Measurements from ENCODE around the gene NF1. TPM values are rescaled to one million over a fixed set of nuclear protein-coding genes. Genes with fewer than 3 reads are reported as not detected.
"Not testable (repeated sequence)": the region's sequence is repeated elsewhere in the genome, so short reads cannot be mapped to it uniquely, and the experiment has no call there.

Gene NF1
- polyA plus RNA-seq, 1 of the 3 experiments (the other 2 are of a cell fraction): 19.6 TPM

GRCh38 chr17:31112001-31112661 is 17.4 kb downstream of the NF1 start:
- Histone ChIP-seq H3K27ac (ENCODE audit: low read depth in 2 of 2, low read length in 1 of 2) (no peak overlapping the region), H3K36me3 (replicated peaks in 1 of 2; ENCODE audit: control insufficient read depth in 1 of 2, insufficient read depth in 2 of 2, low read length in 1 of 2) (peaks cover 0 to 31% of the 10 kb centered on the region in 2 experiments), H4K20me1 (ENCODE audit: insufficient read depth) (peaks cover 56% of the 10 kb centered on the region), H3K4me2 (no peak overlapping the region), H3K79me2 (ENCODE audit: insufficient read depth) (peaks cover 100% of the 10 kb centered on the region), H3K9me3 (no peaks in the 10 kb centered on the region), H3K9ac (no peak overlapping the region), H3K27me3 (ENCODE audit: insufficient read depth) (no peaks in the 10 kb centered on the region), H3K4me3 (ENCODE audit: low read depth in 2 of 2, low read length in 1 of 2) (no peak overlapping the region), H2AFZ (ENCODE audit: low read depth) (no peak overlapping the region), H3K9me2 (no peaks in the 10 kb centered on the region), H3K4me1 (ENCODE audit: control insufficient read depth in 1 of 2, insufficient read depth in 2 of 2, low read depth in 1 of 2, low read length in 1 of 2) (no peaks in the 10 kb centered on the region; a peak in 1 of 4 replicates), H3F3A (replicated peaks; ENCODE audit: insufficient read depth) (no peaks in the 10 kb centered on the region)
- CTCF ChIA-PET: interaction anchor here (0.5 kb wide), 1 partner anchor 94 kb away, joined by 3 read pairs; no protein-coding TSS in a partner anchor
- TF ChIP-seq TCF12 (IDR thresholded peaks at IDR 0.05): no peak
- no peak for TF ChIP-seq FOXJ3 (CRISPR knock-in tag; IDR thresholded peaks at IDR 0.05)
- no peak for DNase-seq
- POLR2A ChIA-PET: no interaction called here
- 96% methylated on average over 1 of the region's 1 CpG for WGBS (ENCODE audit: low lambda C conversion rate)

DNA sequence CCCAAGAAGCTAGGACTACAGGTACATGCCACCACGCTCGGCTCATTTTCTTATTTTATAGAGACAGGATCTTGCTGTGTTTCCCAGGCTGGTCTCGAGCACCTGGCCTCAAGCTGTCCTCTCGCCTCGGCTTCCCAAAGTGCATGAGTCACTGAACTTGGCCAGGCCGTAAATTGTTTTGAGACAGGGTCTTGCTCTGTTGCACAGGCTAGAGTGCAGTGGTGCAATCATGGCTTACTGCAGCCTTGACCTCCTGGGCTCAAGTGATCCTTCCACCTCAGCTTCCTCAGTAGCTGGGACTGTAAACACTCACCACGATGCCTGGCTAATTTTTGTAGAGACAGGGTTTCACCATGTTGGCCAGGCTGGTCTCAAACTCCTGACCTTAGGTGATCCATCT is 18.6 kb downstream of the NF1 start:
- H2AFZ ChIP-seq (ENCODE audit: low read depth); H3F3A ChIP-seq (replicated peaks; ENCODE audit: insufficient read depth); H3K9ac ChIP-seq; DNase-seq; CTCF ChIA-PET; H3K27ac ChIP-seq (ENCODE audit: low read depth in 2 of 2, low read length in 1 of 2); H3K27me3 ChIP-seq (ENCODE audit: insufficient read depth); H3K9me2 ChIP-seq; H3K4me1 ChIP-seq (ENCODE audit: control insufficient read depth in 1 of 2, insufficient read depth in 2 of 2, low read depth in 1 of 2, low read length in 1 of 2); H3K9me3 ChIP-seq; H3K4me3 ChIP-seq (ENCODE audit: low read depth in 2 of 2, low read length in 1 of 2); H3K4me2 ChIP-seq: not testable (repeated sequence)
- peaks cover 100% of the 10 kb centered on the region for H3K79me2 ChIP-seq (ENCODE audit: insufficient read depth)
- POLR2A ChIA-PET: interaction anchor here (0.7 to 0.9 kb wide), 2 partner anchors 17 to 18 kb away, joined by 3 to 4 read pairs; partner anchors contain the start of gene NF1
- 74% methylated on average over 7 of the region's 7 CpGs for WGBS (ENCODE audit: low lambda C conversion rate)
- H4K20me1 ChIP-seq (ENCODE audit: insufficient read depth): peaks cover 50% of the 10 kb centered on the region
- H3K36me3 ChIP-seq (replicated peaks in 1 of 2; ENCODE audit: control insufficient read depth in 1 of 2, insufficient read depth in 2 of 2, low read length in 1 of 2): peaks cover 0 to 30% of the 10 kb centered on the region in 2 experiments
- TF ChIP-seq TCF12 (IDR thresholded peaks at IDR 0.05): peak; percentile 80
- peak; percentile 38; the same call in 1 of the 2 replicates for TF ChIP-seq FOSL2 (IDR thresholded peaks at IDR 0.05; ENCODE audit: borderline replicate concordance, low read depth)
- TF ChIP-seq PBX3 (IDR thresholded peaks at IDR 0.05): peak; percentile 54; the same call in 1 of the 2 replicates
- TF ChIP-seq JUND (IDR thresholded peaks at IDR 0.05): 0 out of 2 replicates have a peak, but pooled peaks have one; percentile 13

GRCh38 chr17:31113939-31114338 is 19.2 kb downstream of the NF1 start:
- H3K79me2 ChIP-seq (ENCODE audit: insufficient read depth): peaks cover 100% of the 10 kb centered on the region
- WGBS (ENCODE audit: low lambda C conversion rate): 96% methylated on average over 4 of the region's 4 CpGs
- POLR2A ChIA-PET: interaction anchor here (0.9 kb wide), 1 partner anchor 19 kb away, joined by 3 read pairs; the partner anchor contains the start of gene NF1
- H3K27me3 ChIP-seq (ENCODE audit: insufficient read depth): no peaks in the 10 kb centered on the region
- CTCF ChIA-PET: interaction anchor here (0.9 kb wide), 1 partner anchor 21 kb away, joined by 3 read pairs; no protein-coding TSS in a partner anchor
- H3K9me3 ChIP-seq: no peaks in the 10 kb centered on the region
- no peak overlapping the region for H3K9ac ChIP-seq
- no peak overlapping the region for H3K4me3 ChIP-seq (ENCODE audit: low read depth in 2 of 2, low read length in 1 of 2)
- peaks cover 0 to 26% of the 10 kb centered on the region in 2 experiments for H3K36me3 ChIP-seq (replicated peaks in 1 of 2; ENCODE audit: control insufficient read depth in 1 of 2, insufficient read depth in 2 of 2, low read length in 1 of 2)
- no peaks in the 10 kb centered on the region for H3F3A ChIP-seq (replicated peaks; ENCODE audit: insufficient read depth)
- H2AFZ ChIP-seq (ENCODE audit: low read depth): no peak overlapping the region
- H3K9me2 ChIP-seq: no peaks in the 10 kb centered on the region
- H4K20me1 ChIP-seq (ENCODE audit: insufficient read depth): peaks cover 50% of the 10 kb centered on the region
- no peaks in the 10 kb centered on the region; a peak in 1 of 4 replicates for H3K4me1 ChIP-seq (ENCODE audit: control insufficient read depth in 1 of 2, insufficient read depth in 2 of 2, low read depth in 1 of 2, low read length in 1 of 2)
- H3K27ac ChIP-seq (ENCODE audit: low read depth in 2 of 2, low read length in 1 of 2): no peak overlapping the region
- DNase-seq: no peak
- no peak overlapping the region for H3K4me2 ChIP-seq
- TF ChIP-seq FOSL2 (IDR thresholded peaks at IDR 0.05; ENCODE audit: borderline replicate concordance, low read depth) (no peak), RFX5 (IDR thresholded peaks at IDR 0.05; ENCODE audit: low read length) (no peak), JUND (IDR thresholded peaks at IDR 0.05) (no peak), MAX (IDR thresholded peaks at IDR 0.05; ENCODE audit: low read depth) (no peak), RXRA (IDR thresholded peaks at IDR 0.05; ENCODE audit: borderline replicate concordance, low read depth) (no peak), NRF1 (IDR thresholded peaks at IDR 0.05; ENCODE audit: low read depth, low read length) (no peak), EP300 (IDR thresholded peaks at IDR 0.05; ENCODE audit: borderline replicate concordance in 1 of 2, low read depth in 1 of 2, low read length in 1 of 2) (no peak), TAF1 (IDR thresholded peaks at IDR 0.05; ENCODE audit: borderline replicate concordance, low read depth, low read length) (no peak), IRF3 (IDR thresholded peaks at IDR 0.05; ENCODE audit: low read depth, low read length) (no peak), NFIC (IDR thresholded peaks at IDR 0.05; ENCODE audit: borderline replicate concordance) (no peak), POLR2AphosphoS5 (IDR thresholded peaks at IDR 0.05; ENCODE audit: low read depth, low read length) (no peak)
- TF ChIP-seq, protein P1, sequence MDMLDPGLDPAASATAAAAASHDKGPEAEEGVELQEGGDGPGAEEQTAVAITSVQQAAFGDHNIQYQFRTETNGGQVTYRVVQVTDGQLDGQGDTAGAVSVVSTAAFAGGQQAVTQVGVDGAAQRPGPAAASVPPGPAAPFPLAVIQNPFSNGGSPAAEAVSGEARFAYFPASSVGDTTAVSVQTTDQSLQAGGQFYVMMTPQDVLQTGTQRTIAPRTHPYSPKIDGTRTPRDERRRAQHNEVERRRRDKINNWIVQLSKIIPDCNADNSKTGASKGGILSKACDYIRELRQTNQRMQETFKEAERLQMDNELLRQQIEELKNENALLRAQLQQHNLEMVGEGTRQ (IDR thresholded peaks at IDR 0.05; ENCODE audit: borderline replicate concordance, low read depth, low read length): no peak
- TF ChIP-seq, protein P2, sequence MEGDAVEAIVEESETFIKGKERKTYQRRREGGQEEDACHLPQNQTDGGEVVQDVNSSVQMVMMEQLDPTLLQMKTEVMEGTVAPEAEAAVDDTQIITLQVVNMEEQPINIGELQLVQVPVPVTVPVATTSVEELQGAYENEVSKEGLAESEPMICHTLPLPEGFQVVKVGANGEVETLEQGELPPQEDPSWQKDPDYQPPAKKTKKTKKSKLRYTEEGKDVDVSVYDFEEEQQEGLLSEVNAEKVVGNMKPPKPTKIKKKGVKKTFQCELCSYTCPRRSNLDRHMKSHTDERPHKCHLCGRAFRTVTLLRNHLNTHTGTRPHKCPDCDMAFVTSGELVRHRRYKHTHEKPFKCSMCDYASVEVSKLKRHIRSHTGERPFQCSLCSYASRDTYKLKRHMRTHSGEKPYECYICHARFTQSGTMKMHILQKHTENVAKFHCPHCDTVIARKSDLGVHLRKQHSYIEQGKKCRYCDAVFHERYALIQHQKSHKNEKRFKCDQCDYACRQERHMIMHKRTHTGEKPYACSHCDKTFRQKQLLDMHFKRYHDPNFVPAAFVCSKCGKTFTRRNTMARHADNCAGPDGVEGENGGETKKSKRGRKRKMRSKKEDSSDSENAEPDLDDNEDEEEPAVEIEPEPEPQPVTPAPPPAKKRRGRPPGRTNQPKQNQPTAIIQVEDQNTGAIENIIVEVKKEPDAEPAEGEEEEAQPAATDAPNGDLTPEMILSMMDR (IDR thresholded peaks at IDR 0.05): no peak
